HCT116 (cell line): Measurements from ENCODE around the gene CARD10. TPM values are rescaled to one million over a fixed set of nuclear protein-coding genes. Genes with fewer than 3 reads are reported as not detected.

ENCODE experiments used
- ATAC-seq: fragments of 200-7000 bp; cut with Tn5 transposase; 2 replicates; pipeline ENCODE4 v1.9.1; 2020; ENCODE audit warnings: mild to moderate bottlenecking, moderate library complexity
- BruUV-seq: library from RNA; stranded (reverse); fragments of 400-500 nt; replicated peaks from 2 replicates; lab custom pipeline; 2021; lab: Mats Ljungman, UMichigan
- CTCF ChIA-PET: fragments of 300-600 bp; sonication (Branson Sonifier 250); formaldehyde crosslinking; loops from one replicate; lab custom pipeline; 2021; ENCODE audit warnings: antibody characterized with exemption; lab: Charles Lee
- POLR2A ChIA-PET: fragments of 300-600, 350-600 bp; sonication (Branson Sonifier 250); formaldehyde crosslinking; loops from one replicate; lab custom pipeline; 2021; ENCODE audit warnings: antibody characterized with exemption; lab: Charles Lee
- RAD21 ChIA-PET, 2 experiments: fragments of 300-600 bp; sonication (Branson Sonifier 250); formaldehyde crosslinking; loops; one replicate each; lab custom pipeline; 2023; ENCODE audit warnings: low total read pairs in 2 of 2; ENCODE audit not compliant: uncharacterized antibody in 2 of 2, unreplicated experiment in 2 of 2, low non-redundant PET in 1 of 2; lab: Charles Lee
- DNase-seq: peaks from one replicate; pipeline ENCODE4 v3.0.0-alpha.2; 2010; ENCODE audit warnings: low read depth, low spot score
- H2AFZ ChIP-seq: fragments of 200-600 bp; shearing (Covaris generic), sonication (generic); 2 replicates; pipeline ENCODE4 v1.6.1; 2017; ENCODE audit warnings: low read depth, mixed run types, mixed read lengths, antibody characterized with exemption, low read length; ENCODE audit not compliant: poor library complexity, severe bottlenecking
- H3K27ac ChIP-seq: 2 replicates; pipeline ENCODE4 v1.5.1; 2012; ENCODE audit warnings: low read depth, low read length
- H3K27me3 ChIP-seq: fragments of 200-600 bp; sonication (generic); 2 replicates; pipeline ENCODE4 v1.6.1; 2016; ENCODE audit warnings: mixed run types, low read length, mixed read lengths; ENCODE audit not compliant: insufficient read depth
- H3K36me3 ChIP-seq, 2 experiments: fragments of 200-500 bp in 1 of 2; fragments of 200-600 bp in 1 of 2; sonication (Bioruptor generic) in 1 of 2; sonication (generic) in 1 of 2; 2 replicates each; pipeline versions ENCODE4 v1.5.1 to v1.6.1; 2014 to 2016; ENCODE audit warnings: low read length in 2 of 2, inconsistent platforms in 1 of 2, mixed read lengths in 1 of 2, mixed run types in 1 of 2; ENCODE audit not compliant: insufficient read depth in 2 of 2, control insufficient read depth in 1 of 2
- H3K4me1 ChIP-seq, 2 experiments: fragments of 200-600 bp in 1 of 2; sonication (generic) in 1 of 2; 2 replicates each; pipeline versions ENCODE4 v1.5.1 to v1.6.1; 2012 to 2017; ENCODE audit warnings: low read length in 2 of 2, inconsistent platforms in 1 of 2, mild to moderate bottlenecking in 1 of 2, mixed read lengths in 1 of 2, mixed run types in 1 of 2, moderate library complexity in 1 of 2; ENCODE audit not compliant: insufficient read depth in 2 of 2, control insufficient read depth in 1 of 2
- H3K4me2 ChIP-seq: fragments of 200-600 bp; sonication (generic); 2 replicates; pipeline ENCODE4 v1.6.1; 2017; ENCODE audit warnings: mixed run types, low read length, mixed read lengths
- H3K4me3 ChIP-seq, 2 experiments: fragments of 200-600 bp in 1 of 2; sonication (generic) in 1 of 2; replicated peaks in 1 of 2; 2 replicates each; pipeline ENCODE4 v1.5.1; 2011 to 2016; ENCODE audit warnings: low read length in 2 of 2, control low read depth in 1 of 2, low read depth in 1 of 2, mild to moderate bottlenecking in 1 of 2, mixed read lengths in 1 of 2, mixed run types in 1 of 2
- H3K79me2 ChIP-seq: fragments of 200-600 bp; sonication (generic); 2 replicates; pipeline ENCODE4 v1.6.1; 2017; ENCODE audit warnings: mild to moderate bottlenecking, mixed run types, low read length, moderate library complexity, mixed read lengths; ENCODE audit not compliant: insufficient read depth
- H3K9ac ChIP-seq: fragments of 200-600 bp; sonication (generic); 2 replicates; pipeline ENCODE4 v1.6.1; 2016; ENCODE audit warnings: low read length, mixed read lengths
- H3K9me2 ChIP-seq: fragments of 200-600 bp; sonication (generic), shearing (Covaris generic); 2 replicates; pipeline ENCODE4 v1.6.1; 2017; ENCODE audit warnings: mixed run types, mild to moderate bottlenecking, moderate library complexity; ENCODE audit not compliant: insufficient read depth
- H3K9me3 ChIP-seq, 2 experiments: fragments of 200-500 bp in 1 of 2; fragments of 200-600 bp in 1 of 2; sonication (Bioruptor generic) in 1 of 2; sonication (generic) in 1 of 2; 2 replicates each; pipeline ENCODE4 v1.6.1; 2014 to 2017; ENCODE audit warnings: low read length in 2 of 2, mixed read lengths in 2 of 2, inconsistent platforms in 1 of 2, low read depth in 1 of 2, mild to moderate bottlenecking in 1 of 2, mixed run types in 1 of 2, moderate library complexity in 1 of 2; ENCODE audit not compliant: control insufficient read depth in 1 of 2, insufficient read depth in 1 of 2
- H4K20me1 ChIP-seq: fragments of 200-600 bp; sonication (generic), shearing (Covaris generic); 2 replicates; pipeline ENCODE4 v1.6.1; 2017; ENCODE audit warnings: mixed run types, mild to moderate bottlenecking, moderate library complexity; ENCODE audit not compliant: insufficient read depth
- CEBPB ChIP-seq: IDR thresholded peaks from 2 replicates; pipeline ENCODE4 v1.6.1; 2012; ENCODE audit warnings: low read depth
- ELF1 ChIP-seq: IDR thresholded peaks from 2 replicates; pipeline ENCODE4 v1.6.1; 2012; ENCODE audit warnings: low read depth, borderline replicate concordance
- EZH2 ChIP-seq: fragments of 200-600 bp; sonication (generic); IDR thresholded peaks from 2 replicates; pipeline ENCODE4 v1.6.1; 2017; ENCODE audit warnings: antibody characterized with exemption, mixed run types
- POLR2A ChIP-seq: IDR thresholded peaks from 2 replicates; pipeline ENCODE4 v1.7.0; 2011; ENCODE audit warnings: borderline replicate concordance; ENCODE audit not compliant: insufficient read depth, insufficient read length; ENCODE audit errors: extremely low read depth
- POLR2AphosphoS5 ChIP-seq: IDR thresholded peaks from 2 replicates; pipeline ENCODE4 v1.6.1; 2011; ENCODE audit warnings: mild to moderate bottlenecking, low read depth, low read length, moderate library complexity
- RAD21 ChIP-seq: IDR thresholded peaks from 2 replicates; pipeline ENCODE4 v1.6.1; 2012; ENCODE audit warnings: low read depth, mild to moderate bottlenecking
- SIN3A ChIP-seq: IDR thresholded peaks from 2 replicates; pipeline ENCODE4 v1.6.1; 2012; ENCODE audit warnings: low read depth
- SP1 ChIP-seq: IDR thresholded peaks from 2 replicates; pipeline ENCODE4 v1.6.1; 2012; ENCODE audit warnings: low read depth
- YY1 ChIP-seq: IDR thresholded peaks from 2 replicates; pipeline ENCODE4 v1.6.1; 2011; ENCODE audit warnings: low read length, low read depth, moderate library complexity, mild to moderate bottlenecking; ENCODE audit not compliant: insufficient replicate concordance; ENCODE audit errors: extremely low read depth
- ZFX ChIP-seq: fragments of 450-650 bp; IDR thresholded peaks from 2 replicates; pipeline ENCODE4 v1.6.1; 2017
- ZNF274 ChIP-seq: fragments of 200-500 bp; sonication (Bioruptor generic); IDR thresholded peaks from 2 replicates; pipeline ENCODE4 v1.6.1; 2014; ENCODE audit warnings: mild to moderate bottlenecking, low read depth, low read length, inconsistent platforms
- intact Hi-C: fragments of 100-400 bp; cut with micrococcal nuclease; formaldehyde crosslinking; loops from 2 replicates; pipeline ENCODE4 v1.10.0; 2022
- total RNA-seq: library from RNA; stranded (reverse); gene quantifications from one replicate; pipeline ENCODE4 v1.2.1, GENCODE V29; 2021; ENCODE audit not compliant: unreplicated experiment
- TF ChIP-seq, protein P1 (sequence below): IDR thresholded peaks from 2 replicates; pipeline ENCODE4 v1.6.1; 2012
- TF ChIP-seq, protein P2 (sequence below): IDR thresholded peaks from 2 replicates; pipeline ENCODE4 v1.6.1; 2012
- TF ChIP-seq, protein P3 (sequence below), 3 experiments: fragments of 200-600 bp in 1 of 3; sonication (generic) in 1 of 3; IDR thresholded peaks in 2 of 3; conservative IDR thresholded peaks in 1 of 3; 2 replicates each; pipeline ENCODE4 v1.5.1; 2012 to 2017; ENCODE audit warnings: low read depth in 2 of 3, low read length in 2 of 3, antibody characterized with exemption in 1 of 3, borderline replicate concordance in 1 of 3, control low read depth in 1 of 3, mild to moderate bottlenecking in 1 of 3, mixed read lengths in 1 of 3, mixed run types in 1 of 3, moderate library complexity in 1 of 3; ENCODE audit not compliant: insufficient read depth in 1 of 3

Gene CARD10
- total RNA-seq, 1 experiment from 2014 or later = 32.0 TPM

DNA sequence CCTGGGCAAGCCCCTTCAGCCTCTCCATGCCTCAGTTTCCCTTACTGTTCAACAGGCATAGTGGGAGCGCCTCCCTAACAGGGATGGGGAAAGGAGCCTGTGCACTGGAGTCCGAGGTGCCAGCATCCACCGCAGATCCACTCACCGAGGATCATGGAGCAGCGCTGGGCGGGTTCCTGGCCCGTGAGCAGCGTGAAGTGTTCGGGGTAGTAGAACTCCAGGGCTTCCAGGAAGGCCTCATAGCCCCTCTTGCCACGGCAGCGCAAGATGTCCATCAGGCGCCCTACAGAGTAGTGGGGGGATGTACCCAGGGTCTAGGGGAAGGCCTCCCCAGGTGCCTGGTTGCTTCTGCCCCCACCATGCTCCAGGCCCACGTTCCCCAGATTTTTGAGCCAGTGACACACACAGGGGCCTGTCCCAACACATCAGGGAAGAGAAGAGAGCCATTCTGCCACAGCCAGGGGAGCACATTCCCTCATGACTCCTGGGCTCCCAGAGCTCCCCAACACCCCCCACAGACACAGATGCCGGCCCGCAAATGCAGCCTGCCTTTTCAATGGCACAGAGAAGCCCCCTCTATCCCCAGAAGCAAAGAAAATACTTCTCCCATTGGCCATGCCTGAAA, 1.3 kb downstream of the CARD10 start:
- TF ChIP-seq POLR2AphosphoS5 (no peak), ZFX (no peak), CEBPB (no peak), ZNF274 (no peak)
- TF ChIP-seq, protein P1, sequence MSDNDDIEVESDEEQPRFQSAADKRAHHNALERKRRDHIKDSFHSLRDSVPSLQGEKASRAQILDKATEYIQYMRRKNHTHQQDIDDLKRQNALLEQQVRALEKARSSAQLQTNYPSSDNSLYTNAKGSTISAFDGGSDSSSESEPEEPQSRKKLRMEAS = no peak
- TF ChIP-seq, protein P2, sequence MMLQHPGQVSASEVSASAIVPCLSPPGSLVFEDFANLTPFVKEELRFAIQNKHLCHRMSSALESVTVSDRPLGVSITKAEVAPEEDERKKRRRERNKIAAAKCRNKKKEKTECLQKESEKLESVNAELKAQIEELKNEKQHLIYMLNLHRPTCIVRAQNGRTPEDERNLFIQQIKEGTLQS = no peak
- TF ChIP-seq, all 23 proteins: peak for 0
- peak overlapping the region; percentile 74 for H3K4me2 ChIP-seq
- DNase-seq (no peak), ATAC-seq (no peak)
- no peaks in the 10 kb centered on the region for H3K9me3 ChIP-seq
- peaks cover 4 to 25% of the 10 kb centered on the region in 2 experiments; a peak in 3 of 4 replicates for H3K36me3 ChIP-seq
- H3K9ac ChIP-seq = peak overlapping the region; percentile 81
- H3K9me2 ChIP-seq = no peaks in the 10 kb centered on the region
- intact Hi-C loops = no loop called here
- H2AFZ ChIP-seq = no peak overlapping the region
- no peaks in the 10 kb centered on the region for H4K20me1 ChIP-seq
- RAD21 ChIA-PET = no interaction called here
- peak overlapping the region; percentile 68 for H3K27ac ChIP-seq
- no peaks in the 10 kb centered on the region for H3K27me3 ChIP-seq
- peaks cover 34% of the 10 kb centered on the region for H3K79me2 ChIP-seq
- H3K4me3 ChIP-seq = peak overlapping the region; percentile 69 to 89
- CTCF ChIA-PET = no interaction called here
- BruUV-seq = TSS peak; percentile 26
- peaks cover 13 to 52% of the 10 kb centered on the region in 2 experiments for H3K4me1 ChIP-seq
- POLR2A ChIA-PET = no interaction called here

DNA sequence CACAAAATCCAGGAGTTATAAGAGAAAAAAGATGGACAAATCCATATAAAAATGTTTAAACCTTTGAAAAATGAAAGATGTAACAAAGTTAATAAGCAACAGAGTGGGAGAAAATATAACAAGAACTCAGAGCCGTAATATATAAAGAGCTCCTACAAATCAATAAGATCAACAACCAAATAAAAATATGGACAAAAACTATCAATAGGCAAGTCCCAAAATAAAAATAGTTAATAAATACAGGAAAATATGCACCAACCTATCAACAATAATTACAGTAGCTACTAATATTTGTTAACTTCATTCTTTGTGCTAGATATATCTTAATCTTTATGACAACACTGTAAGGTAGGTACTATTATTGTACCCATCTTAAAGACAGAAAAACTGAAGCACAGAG, 2.8 kb downstream of the CARD10 start:
- no peak overlapping the region for H2AFZ ChIP-seq
- intact Hi-C loops = no loop called here
- no peak overlapping the region for H3K9ac ChIP-seq
- H3K9me2 ChIP-seq = no peaks in the 10 kb centered on the region
- POLR2A ChIA-PET = no interaction called here
- no peaks in the 10 kb centered on the region; the same call in 1 of the 2 replicates for H4K20me1 ChIP-seq
- RAD21 ChIA-PET = no interaction called here
- no peaks in the 10 kb centered on the region for H3K27me3 ChIP-seq
- H3K27ac ChIP-seq = no peak overlapping the region
- peaks cover 40% of the 10 kb centered on the region for H3K79me2 ChIP-seq
- CTCF ChIA-PET = no interaction called here
- peaks cover 27 to 59% of the 10 kb centered on the region in 2 experiments for H3K4me1 ChIP-seq
- no peak overlapping the region for H3K4me3 ChIP-seq
- BruUV-seq = no TSS peak
- H3K36me3 ChIP-seq = peaks cover 4 to 25% of the 10 kb centered on the region in 2 experiments; a peak in 3 of 4 replicates
- no peak for ATAC-seq
- no peak for DNase-seq
- H3K4me2 ChIP-seq = no peak overlapping the region
- no peaks in the 10 kb centered on the region for H3K9me3 ChIP-seq
- no peak for TF ChIP-seq RAD21
- no peak for TF ChIP-seq SIN3A
- no peak for TF ChIP-seq ZFX
- no peak for TF ChIP-seq YY1
- no peak for TF ChIP-seq EZH2
- TF ChIP-seq, protein P3, sequence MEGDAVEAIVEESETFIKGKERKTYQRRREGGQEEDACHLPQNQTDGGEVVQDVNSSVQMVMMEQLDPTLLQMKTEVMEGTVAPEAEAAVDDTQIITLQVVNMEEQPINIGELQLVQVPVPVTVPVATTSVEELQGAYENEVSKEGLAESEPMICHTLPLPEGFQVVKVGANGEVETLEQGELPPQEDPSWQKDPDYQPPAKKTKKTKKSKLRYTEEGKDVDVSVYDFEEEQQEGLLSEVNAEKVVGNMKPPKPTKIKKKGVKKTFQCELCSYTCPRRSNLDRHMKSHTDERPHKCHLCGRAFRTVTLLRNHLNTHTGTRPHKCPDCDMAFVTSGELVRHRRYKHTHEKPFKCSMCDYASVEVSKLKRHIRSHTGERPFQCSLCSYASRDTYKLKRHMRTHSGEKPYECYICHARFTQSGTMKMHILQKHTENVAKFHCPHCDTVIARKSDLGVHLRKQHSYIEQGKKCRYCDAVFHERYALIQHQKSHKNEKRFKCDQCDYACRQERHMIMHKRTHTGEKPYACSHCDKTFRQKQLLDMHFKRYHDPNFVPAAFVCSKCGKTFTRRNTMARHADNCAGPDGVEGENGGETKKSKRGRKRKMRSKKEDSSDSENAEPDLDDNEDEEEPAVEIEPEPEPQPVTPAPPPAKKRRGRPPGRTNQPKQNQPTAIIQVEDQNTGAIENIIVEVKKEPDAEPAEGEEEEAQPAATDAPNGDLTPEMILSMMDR (IDR thresholded peaks at IDR 0.05 in 2 of 3, conservative IDR thresholded peaks at IDR 0.05 in 1 of 3; ENCODE audit: borderline replicate concordance in 1 of 3, insufficient read depth in 1 of 3, low read depth in 2 of 3, low read length in 2 of 3) = no peak
- no peak for TF ChIP-seq SP1
- TF ChIP-seq, protein P1 = no peak
- TF ChIP-seq POLR2A = no peak
- TF ChIP-seq ELF1 = no peak
